ENCODE data around the gene ZRANB2.

DNA sequence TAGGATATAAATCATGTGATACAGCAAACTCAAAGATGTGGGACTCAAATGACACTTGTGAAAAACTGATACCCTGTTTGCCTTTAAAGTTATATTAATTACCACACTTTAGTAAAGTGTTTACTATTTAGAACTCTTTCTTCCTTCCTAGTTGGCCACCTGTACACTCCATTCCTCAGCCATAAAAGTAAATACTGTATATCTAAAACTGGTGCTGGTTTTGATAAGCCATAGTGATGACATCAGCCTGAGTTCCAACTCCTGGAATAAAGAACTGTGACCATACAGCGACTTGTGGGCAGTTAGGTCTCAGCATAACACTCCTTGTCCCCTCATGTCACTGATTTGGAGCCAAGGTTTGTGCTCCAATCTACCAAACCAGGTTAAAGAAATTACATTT, 36.0 kb downstream of the ZRANB2 start:
- TF ChIP-seq EP300 (conservative IDR thresholded peaks at IDR 0.05; ENCODE audit: poor library complexity, severe bottlenecking) (no peak), TAF1 (IDR thresholded peaks at IDR 0.05; ENCODE audit: low read depth) (no peak)
- TF ChIP-seq, protein P1, sequence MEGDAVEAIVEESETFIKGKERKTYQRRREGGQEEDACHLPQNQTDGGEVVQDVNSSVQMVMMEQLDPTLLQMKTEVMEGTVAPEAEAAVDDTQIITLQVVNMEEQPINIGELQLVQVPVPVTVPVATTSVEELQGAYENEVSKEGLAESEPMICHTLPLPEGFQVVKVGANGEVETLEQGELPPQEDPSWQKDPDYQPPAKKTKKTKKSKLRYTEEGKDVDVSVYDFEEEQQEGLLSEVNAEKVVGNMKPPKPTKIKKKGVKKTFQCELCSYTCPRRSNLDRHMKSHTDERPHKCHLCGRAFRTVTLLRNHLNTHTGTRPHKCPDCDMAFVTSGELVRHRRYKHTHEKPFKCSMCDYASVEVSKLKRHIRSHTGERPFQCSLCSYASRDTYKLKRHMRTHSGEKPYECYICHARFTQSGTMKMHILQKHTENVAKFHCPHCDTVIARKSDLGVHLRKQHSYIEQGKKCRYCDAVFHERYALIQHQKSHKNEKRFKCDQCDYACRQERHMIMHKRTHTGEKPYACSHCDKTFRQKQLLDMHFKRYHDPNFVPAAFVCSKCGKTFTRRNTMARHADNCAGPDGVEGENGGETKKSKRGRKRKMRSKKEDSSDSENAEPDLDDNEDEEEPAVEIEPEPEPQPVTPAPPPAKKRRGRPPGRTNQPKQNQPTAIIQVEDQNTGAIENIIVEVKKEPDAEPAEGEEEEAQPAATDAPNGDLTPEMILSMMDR (IDR thresholded peaks at IDR 0.05; ENCODE audit: poor library complexity, severe bottlenecking) = no peak

All from neural cell (in vitro differentiated cells).